Stimulated activated CD8-positive, alpha-beta memory T cell treated with anti-CD3 and anti-CD28 coated beads, Interleukin-7, amount 100 ng/mL, for 1 hour (primary cell): ENCODE results near the gene MCC.

Source experiments
- DNase-seq, 2 donors: peaks; one replicate each; pipeline ENCODE4 v3.0.0-alpha.2; 2020; ENCODE audit warnings: low read depth in 2 of 2

The MCC gene

DNA sequence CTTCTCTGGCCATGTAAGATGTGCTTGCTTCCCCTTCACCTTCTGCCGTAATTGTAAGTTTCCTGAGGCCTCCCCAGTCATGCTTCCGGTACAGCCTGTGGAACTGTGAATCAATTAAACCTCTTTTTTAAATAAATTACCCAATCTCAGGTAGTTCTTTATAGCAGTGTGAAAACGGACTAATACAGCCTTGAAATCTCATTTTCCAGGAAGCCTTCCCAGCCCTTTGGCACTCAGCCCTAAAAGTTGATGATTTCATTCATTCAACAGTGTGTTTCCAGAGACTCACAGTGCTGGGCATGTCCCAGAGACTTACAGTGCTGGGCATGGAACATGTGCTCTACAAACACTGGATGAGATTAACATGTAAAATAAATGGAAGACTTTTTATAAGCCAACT is 375.8 kb downstream of the MCC start:
- no peak for DNase-seq

DNA sequence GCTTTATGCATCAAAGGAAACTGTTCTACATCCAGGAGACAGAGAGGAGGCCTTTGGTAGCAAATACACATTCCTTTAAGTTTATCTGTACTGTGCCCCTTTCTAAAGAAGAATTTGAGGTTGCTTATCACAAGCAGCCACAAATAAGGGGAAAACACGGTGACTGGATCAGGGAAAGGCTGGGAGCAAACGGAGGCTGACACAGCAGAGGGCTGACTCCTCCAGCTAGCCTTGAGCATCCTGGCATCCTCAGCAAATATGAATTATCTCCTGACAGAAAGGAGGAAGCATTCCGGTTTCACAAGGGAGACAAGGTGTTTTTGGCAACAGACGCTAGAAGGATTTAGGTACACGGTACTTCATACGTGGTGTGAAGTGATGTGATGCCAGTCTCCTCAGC is 378.1 kb downstream of the MCC start:
- DNase-seq, result no peak

DNA sequence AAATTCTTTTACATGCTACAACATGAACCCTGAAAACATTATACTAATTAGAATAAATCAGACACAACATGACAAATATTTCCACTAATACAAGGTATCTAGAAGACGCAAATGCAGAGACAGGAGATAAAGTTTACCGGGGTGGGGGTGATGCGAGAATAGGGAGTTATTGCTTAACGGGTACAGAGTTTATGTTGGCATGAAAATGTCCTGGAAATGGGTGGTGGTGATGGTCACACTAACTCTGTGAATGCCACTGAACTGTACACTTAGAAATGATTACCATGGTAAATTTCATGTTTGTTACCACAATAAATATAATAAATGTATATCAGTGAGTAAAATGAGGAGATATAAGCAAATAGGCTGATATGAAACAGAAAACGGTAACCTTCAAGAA is 378.9 kb downstream of the MCC start:
- DNase-seq, result no peak

DNA sequence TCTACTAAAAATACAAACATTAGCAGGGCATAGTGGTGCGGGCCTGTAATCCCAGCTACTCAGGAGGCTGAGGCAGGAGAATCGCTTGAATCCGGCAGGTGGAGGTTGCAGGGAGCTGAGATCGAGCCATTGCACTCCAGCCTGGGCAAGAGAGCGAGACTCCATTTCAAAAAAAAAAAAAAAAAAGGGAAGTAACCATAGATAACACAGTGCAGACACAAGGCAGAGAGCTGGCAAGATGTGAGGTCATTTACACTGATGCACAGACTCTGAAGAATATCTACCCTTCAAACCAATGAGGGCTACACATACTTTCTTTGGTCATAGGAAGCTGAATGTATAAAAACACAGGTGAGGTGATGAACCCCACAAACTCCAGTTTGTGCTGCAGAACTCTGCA is 379.8 kb downstream of the MCC start:
- no peak for DNase-seq

DNA sequence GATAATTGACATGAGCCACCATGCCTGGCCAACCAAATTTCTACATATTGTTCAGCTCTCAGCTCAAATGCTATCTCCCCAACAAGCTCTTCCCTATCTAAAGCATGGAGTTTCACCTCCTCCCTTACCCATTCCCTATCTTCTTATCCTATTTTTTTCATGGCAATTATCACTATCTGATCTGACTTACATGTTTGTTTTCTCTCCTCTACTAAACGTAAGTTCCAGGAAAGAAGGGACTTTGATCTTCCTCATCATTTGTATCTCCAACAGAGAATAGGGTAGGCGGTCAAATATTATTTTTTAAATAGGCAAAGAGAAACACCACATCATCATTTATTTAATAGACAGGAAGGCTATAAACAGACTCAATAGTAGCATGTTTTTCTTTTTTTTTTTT is 381.4 kb downstream of the MCC start:
- DNase-seq, result no peak

DNA sequence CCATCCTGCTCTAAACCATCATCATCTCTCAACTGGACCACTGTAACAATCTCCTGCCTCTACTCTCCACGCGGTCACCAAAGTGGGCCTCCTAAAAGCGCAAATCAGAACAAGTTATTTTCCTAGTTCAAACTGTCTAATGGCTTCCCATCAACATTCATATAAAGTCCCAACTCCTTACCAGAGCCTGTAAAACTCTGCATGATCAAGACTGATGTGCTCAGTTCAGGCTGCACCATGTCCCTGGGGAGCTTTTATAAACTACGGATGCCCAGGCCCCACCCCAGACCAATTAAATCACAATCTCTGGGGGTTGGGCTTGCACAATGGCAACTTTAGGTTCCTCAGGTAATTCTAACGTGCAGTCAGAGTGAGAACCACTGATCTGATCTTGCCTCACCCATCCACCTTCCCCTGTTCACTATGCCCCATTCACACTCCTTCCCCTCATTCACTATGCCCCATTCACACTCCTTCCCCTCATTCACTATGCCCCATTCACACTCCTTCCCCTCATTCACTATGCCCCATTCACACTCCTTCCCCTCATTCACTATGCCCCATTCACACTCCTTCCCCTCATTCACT is 382.5 kb downstream of the MCC start:
- no peak for DNase-seq

- no peak for DNase-seq
Observed at GRCh38 chr5:113103330-113103729, 384.9 kb downstream of the MCC start.

GRCh38 chr5:113102121-113102531 is 386.1 kb downstream of the MCC start:
- DNase-seq, result no peak

DNA sequence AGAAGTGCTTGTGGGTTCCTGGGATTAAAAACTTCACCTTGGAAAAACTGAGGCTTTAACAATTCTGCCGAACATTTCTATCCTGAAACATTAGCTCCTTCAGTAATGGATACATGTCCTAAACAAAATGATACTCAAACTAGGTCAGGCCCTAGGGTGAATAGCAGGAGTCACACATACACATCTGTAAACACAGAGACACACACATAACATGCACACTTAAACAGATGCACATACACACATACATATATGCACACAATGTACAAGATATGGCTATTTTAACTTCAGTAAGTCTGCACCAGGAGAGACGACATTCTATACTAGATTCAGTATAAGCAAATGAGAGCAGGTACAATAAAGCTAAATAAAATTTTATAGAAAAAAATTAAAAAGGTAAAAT is 387.3 kb downstream of the MCC start:
- DNase-seq, result no peak

DNA sequence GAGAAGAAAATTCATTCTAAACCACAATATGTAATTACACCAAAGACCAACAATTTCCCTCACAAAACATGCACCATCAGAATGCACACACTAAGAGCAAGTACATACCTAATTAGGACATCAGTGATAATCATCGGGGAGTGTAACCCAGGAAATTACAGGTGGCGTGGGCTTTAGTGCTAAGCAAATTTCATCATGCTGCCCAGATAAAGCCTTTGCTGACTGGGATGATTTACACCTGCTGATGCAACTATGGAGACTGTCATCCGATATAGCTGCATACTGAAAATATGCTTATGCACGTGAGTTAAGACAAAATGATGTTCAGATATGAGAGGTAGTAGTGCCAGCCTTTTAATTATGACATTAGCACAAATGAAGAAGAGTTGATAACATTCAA is 388.4 kb downstream of the MCC start:
- no peak for DNase-seq

GRCh38 chr5:113098378-113098777 is 389.9 kb downstream of the MCC start:
- no peak for DNase-seq

- no peak for DNase-seq
Observed at GRCh38 chr5:113095831-113096230, 392.4 kb downstream of the MCC start.

GRCh38 chr5:113093558-113093957 is 394.7 kb downstream of the MCC start:
- no peak for DNase-seq

DNA sequence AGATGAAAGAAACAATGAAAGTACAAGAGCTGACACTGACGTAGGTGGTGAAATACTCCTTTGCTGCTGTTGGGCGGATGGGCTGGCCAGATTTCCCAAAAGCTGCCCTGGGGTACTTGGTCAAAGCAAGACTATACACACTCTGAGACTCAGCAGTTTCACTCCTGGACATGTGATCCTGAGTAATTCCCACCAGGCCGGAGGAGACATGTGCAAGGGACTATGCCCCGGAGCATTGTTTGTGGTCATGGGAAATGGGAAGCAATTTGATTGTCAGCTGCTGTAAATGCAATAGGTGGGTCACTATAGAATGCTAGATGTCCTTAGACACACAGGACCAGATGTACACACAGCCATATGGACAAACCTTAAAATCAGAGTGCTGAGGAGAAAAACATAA is 395.6 kb downstream of the MCC start:
- no peak for DNase-seq

- DNase-seq, result no peak
Observed at GRCh38 chr5:113091622-113092021, 396.6 kb downstream of the MCC start.

DNA sequence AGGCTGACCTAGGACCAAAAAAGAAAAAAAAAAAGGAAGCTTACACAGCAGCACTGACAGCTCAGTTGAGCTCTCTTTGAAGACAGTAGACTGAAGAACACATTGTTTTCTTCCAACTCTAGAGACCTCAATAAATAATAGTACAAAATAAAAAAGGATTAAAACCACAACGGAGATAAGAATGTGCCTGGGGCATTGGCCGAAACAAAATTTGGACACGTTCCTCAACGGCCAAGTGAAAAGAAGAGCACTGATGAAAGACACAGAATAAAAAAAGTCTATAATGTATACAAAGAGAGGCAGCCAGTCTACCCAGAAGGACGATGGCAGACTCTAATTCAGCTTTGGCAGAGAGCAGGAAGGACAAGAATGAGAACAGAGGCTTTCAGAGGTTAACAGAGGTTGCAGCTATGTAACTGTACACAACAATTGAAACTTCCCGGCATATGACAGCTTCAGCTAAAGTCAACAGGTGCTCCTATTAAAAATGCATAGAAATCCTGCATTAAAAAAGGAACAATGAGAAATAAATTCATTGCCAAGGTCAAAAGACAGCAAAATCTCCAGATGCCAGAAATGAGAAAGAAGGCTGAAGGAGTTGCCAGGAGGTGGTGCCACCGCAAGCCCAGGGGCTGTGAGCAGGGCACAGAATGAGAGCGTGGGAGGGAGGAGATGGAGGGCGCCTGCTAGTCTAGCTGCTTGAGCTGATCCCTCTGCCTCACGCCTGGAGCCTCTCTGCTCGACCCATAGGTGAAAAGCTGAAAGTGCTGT is 397.7 kb downstream of the MCC start:
- no peak for DNase-seq

DNA sequence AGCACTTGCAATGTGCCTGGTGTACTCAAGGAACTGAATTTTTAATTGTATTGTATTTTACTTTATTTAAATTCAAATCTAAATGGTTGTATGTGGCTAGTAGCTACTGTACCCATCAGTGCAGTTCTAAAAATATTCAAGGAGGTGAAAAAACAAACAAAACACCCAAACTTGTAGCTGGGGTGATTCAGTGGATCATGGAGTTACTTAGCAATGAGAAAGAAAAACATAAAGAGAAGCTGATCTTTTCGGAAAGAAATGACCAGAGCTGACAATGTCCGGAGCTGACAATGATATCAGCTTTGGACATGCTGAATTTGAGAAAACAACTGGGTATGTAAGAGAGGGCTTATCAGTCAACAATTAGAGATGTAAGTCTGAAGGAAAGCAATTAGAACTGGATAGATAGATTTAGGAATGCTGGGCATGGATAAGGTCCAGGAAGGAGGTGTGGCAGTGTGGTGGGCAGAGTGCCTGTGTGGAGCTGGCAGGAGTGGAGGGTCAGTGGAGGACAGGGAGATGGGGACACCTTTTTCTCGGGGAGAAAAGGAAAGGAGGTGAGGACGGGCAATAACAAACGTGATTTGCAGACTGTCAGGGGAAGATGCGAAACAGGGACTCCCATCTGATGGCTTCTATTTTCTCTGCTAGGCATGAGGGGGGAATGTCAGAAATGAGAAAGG is 398.5 kb downstream of the MCC start:
- no peak for DNase-seq

DNA sequence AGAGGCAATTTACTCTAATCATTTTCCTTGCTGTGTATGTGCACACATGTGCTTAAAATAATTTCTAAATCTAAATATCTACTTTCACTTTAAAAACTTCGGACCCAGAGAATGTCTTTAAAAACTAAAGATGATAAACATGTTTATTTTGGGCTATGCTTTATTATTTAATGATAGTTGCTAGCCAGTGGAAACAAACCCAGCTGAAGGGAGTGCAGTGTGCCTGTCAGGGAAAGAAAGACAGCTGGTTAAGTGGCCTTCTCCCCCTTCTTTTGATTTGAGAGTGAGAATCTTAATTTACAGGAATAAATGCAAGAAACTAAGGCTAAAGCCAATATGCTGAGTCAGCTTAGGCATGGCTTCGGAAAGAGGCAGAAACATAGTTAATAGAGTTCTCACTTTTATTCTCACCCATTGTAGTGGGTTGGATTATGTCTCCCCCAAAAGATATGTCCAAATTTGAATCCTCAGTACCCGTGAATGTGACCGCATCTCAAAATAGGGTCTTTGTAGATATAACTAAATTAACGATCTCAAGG is 400.2 kb downstream of the MCC start:
- no peak for DNase-seq

DNA sequence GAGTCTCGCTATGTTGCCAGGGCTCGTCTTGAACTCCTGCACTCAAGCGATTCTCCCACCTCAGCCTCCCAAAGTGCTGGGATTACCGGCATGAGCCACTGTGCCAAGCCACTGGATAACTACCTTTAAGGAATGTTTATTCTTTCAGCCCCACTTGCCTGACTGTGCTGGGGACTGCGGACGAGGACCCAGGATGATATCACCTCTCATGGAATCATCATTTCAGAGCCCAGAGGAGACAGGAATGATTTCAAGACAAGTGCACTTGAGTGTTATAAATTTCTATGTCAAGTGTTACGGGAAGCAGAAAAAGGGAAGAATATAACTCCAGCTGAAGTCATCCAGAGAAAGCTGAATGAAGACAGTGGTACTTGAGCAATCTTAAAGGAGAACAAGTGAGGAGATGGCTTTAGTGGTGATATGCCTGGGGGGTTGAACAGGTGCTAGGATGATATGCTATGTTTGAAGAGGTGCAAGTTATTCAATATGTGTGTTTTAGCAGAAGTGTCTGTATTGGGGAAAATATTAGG is 402.3 kb downstream of the MCC start:
- DNase-seq, result no peak

DNA sequence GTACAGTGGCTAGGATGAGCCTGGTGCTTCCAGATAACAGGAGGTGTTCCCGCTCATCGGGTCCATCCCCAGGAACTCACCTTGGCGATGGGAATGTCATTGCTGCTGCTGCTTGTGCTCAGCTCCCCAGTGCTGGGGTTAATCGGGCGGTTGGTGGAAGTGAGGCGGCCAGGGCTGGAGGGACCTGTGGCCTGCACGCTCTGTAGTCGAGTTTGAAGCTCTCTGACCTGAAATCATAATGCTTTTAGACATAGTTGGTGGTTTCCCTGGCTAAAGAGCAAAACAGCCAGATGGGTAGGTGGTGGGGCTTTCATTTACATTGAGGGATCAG is 403.2 kb downstream of the MCC start:
- DNase-seq, result no peak

- no peak for DNase-seq
Observed at GRCh38 chr5:113084402-113085083, 403.7 kb downstream of the MCC start.

GRCh38 chr5:113083481-113083880 is 404.8 kb downstream of the MCC start:
- no peak for DNase-seq
